ENCODE results near the gene HOMER1. TPM values are rescaled to one million over a fixed set of nuclear protein-coding genes. Genes with fewer than 3 reads are reported as not detected.

The HOMER1 gene
- total and polyA plus RNA-seq, 2 donors (not counting 1 experiment from before 2014, with no cell fraction given), result 3.9 to 6.8 TPM

DNA sequence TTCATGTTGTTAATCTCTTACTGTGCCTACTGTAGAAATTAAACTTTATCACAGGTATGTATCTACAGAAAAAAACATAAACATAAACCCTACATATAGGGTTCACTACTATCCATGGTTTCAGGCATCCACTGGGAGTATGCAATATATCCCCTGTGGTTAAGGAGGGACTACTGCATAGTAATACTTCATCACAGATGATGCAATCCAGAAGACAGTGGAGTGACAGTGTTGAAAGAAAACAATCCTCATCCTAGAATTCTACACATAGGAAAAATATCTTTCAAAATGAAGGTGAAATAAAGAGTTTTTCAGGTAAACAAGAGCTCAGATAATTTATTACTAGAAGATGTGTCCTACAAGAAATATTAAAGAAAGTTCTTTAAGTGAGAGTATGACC is 105.9 kb downstream of the HOMER1 start:
- H3K9me3 ChIP-seq (ENCODE audit: control insufficient read depth, insufficient read depth, low read depth, low read length), result no peaks in the 10 kb centered on the region
- no peaks in the 10 kb centered on the region for H3K36me3 ChIP-seq (ENCODE audit: control insufficient read depth, insufficient read depth, low read length)
- DNase-seq (ENCODE audit: low read depth in 2 of 2), result no peak
- no peak overlapping the region for H3K4me2 ChIP-seq (ENCODE audit: extremely low read depth, insufficient read depth, low read length)
- TF ChIP-seq, protein P1, sequence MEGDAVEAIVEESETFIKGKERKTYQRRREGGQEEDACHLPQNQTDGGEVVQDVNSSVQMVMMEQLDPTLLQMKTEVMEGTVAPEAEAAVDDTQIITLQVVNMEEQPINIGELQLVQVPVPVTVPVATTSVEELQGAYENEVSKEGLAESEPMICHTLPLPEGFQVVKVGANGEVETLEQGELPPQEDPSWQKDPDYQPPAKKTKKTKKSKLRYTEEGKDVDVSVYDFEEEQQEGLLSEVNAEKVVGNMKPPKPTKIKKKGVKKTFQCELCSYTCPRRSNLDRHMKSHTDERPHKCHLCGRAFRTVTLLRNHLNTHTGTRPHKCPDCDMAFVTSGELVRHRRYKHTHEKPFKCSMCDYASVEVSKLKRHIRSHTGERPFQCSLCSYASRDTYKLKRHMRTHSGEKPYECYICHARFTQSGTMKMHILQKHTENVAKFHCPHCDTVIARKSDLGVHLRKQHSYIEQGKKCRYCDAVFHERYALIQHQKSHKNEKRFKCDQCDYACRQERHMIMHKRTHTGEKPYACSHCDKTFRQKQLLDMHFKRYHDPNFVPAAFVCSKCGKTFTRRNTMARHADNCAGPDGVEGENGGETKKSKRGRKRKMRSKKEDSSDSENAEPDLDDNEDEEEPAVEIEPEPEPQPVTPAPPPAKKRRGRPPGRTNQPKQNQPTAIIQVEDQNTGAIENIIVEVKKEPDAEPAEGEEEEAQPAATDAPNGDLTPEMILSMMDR (conservative IDR thresholded peaks at IDR 0.05 in 1 of 2, IDR thresholded peaks at IDR 0.05 in 1 of 2; ENCODE audit: low read depth in 1 of 2, low read length in 2 of 2), result no peak
- TF ChIP-seq EZH2 (IDR thresholded peaks at IDR 0.05; ENCODE audit: low read length, missing control alignments), result no peak
- no peak overlapping the region for H2AFZ ChIP-seq (ENCODE audit: low read length)
- H3K4me3 ChIP-seq (replicated peaks in 1 of 4; ENCODE audit: control extremely low read depth in 1 of 4, insufficient read depth in 1 of 4, low read depth in 3 of 4, low read length in 4 of 4), result no peak overlapping the region
- H4K20me1 ChIP-seq (ENCODE audit: control insufficient read depth, extremely low read depth, insufficient read depth, low read length), result no peaks in the 10 kb centered on the region
- H3K9ac ChIP-seq (ENCODE audit: insufficient read depth, low read length), result no peak overlapping the region
- H3K79me2 ChIP-seq (ENCODE audit: control insufficient read depth, insufficient read depth, low read length), result no peaks in the 10 kb centered on the region
- H3K27ac ChIP-seq (ENCODE audit: insufficient read depth, low read length), result no peak overlapping the region
- H3K4me1 ChIP-seq (ENCODE audit: control insufficient read depth, extremely low read depth, insufficient read depth, low read length), result no peaks in the 10 kb centered on the region
- no peaks in the 10 kb centered on the region for H3K27me3 ChIP-seq (ENCODE audit: control insufficient read depth, insufficient read depth, low read length)

DNA sequence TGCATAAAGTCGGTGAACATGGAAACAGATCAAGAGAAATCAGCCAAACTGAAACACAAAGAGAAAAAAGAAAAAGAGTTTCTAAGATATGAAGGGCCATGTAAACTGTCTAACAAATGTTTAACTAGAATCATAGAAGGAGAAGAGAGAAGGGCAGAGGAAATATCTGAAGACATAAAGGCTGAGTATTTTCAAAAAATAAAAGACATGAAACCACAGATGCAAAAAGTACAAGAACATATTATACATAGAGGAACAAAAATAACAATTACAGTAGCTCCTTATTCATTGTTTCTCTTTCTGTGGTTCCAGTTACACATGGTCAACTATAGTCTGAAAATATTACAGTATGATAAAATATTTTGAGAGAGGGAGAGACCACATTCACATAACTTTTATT is 106.3 kb downstream of the HOMER1 start:
- no peaks in the 10 kb centered on the region for H4K20me1 ChIP-seq (ENCODE audit: control insufficient read depth, extremely low read depth, insufficient read depth, low read length)
- TF ChIP-seq, protein P1 (conservative IDR thresholded peaks at IDR 0.05 in 1 of 2, IDR thresholded peaks at IDR 0.05 in 1 of 2; ENCODE audit: low read depth in 1 of 2, low read length in 2 of 2), result no peak
- no peak for TF ChIP-seq EZH2 (IDR thresholded peaks at IDR 0.05; ENCODE audit: low read length, missing control alignments)
- H3K9me3 ChIP-seq (ENCODE audit: control insufficient read depth, insufficient read depth, low read depth, low read length), result no peaks in the 10 kb centered on the region
- no peak for DNase-seq (ENCODE audit: low read depth in 2 of 2)
- no peak overlapping the region for H3K9ac ChIP-seq (ENCODE audit: insufficient read depth, low read length)
- no peak overlapping the region for H3K4me2 ChIP-seq (ENCODE audit: extremely low read depth, insufficient read depth, low read length)
- no peak overlapping the region for H3K27ac ChIP-seq (ENCODE audit: insufficient read depth, low read length)
- no peak overlapping the region for H2AFZ ChIP-seq (ENCODE audit: low read length)
- no peaks in the 10 kb centered on the region for H3K79me2 ChIP-seq (ENCODE audit: control insufficient read depth, insufficient read depth, low read length)
- H3K4me3 ChIP-seq (replicated peaks in 1 of 4; ENCODE audit: control extremely low read depth in 1 of 4, insufficient read depth in 1 of 4, low read depth in 3 of 4, low read length in 4 of 4), result no peak overlapping the region
- no peaks in the 10 kb centered on the region for H3K36me3 ChIP-seq (ENCODE audit: control insufficient read depth, insufficient read depth, low read length)
- no peaks in the 10 kb centered on the region for H3K27me3 ChIP-seq (ENCODE audit: control insufficient read depth, insufficient read depth, low read length)
- no peaks in the 10 kb centered on the region for H3K4me1 ChIP-seq (ENCODE audit: control insufficient read depth, extremely low read depth, insufficient read depth, low read length)

DNA sequence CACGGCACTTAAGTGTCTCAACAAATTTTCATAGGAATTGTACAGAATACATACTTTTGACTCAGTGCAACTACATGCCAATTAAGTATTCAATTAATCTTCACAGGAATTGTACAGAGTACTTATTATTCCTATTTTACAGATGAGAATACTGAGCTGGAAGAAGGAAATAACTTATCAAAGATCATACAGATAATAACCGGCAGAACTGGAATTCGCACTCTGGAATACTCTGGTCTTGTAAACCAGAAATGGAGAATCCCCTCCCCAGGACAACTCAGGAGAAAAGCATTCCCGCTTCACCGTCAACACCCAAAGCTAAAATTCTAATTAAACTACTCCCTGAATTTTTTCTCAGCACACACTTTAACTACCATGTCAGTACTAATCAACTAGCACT is 112.7 kb downstream of the HOMER1 start:
- Histone ChIP-seq H3K9ac (ENCODE audit: insufficient read depth, low read length) (no peak overlapping the region), H3K36me3 (ENCODE audit: control insufficient read depth, insufficient read depth, low read length) (no peaks in the 10 kb centered on the region), H3K79me2 (ENCODE audit: control insufficient read depth, insufficient read depth, low read length) (no peaks in the 10 kb centered on the region), H2AFZ (ENCODE audit: low read length) (no peak overlapping the region), H3K9me3 (ENCODE audit: control insufficient read depth, insufficient read depth, low read depth, low read length) (no peaks in the 10 kb centered on the region), H3K27ac (ENCODE audit: insufficient read depth, low read length) (no peak overlapping the region), H4K20me1 (ENCODE audit: control insufficient read depth, extremely low read depth, insufficient read depth, low read length) (no peaks in the 10 kb centered on the region), H3K4me2 (ENCODE audit: extremely low read depth, insufficient read depth, low read length) (no peak overlapping the region), H3K27me3 (ENCODE audit: control insufficient read depth, insufficient read depth, low read length) (no peaks in the 10 kb centered on the region), H3K4me3 (replicated peaks in 1 of 4; ENCODE audit: control extremely low read depth in 1 of 4, insufficient read depth in 1 of 4, low read depth in 3 of 4, low read length in 4 of 4) (no peak overlapping the region), H3K4me1 (ENCODE audit: control insufficient read depth, extremely low read depth, insufficient read depth, low read length) (no peaks in the 10 kb centered on the region)
- no peak for DNase-seq (ENCODE audit: low read depth in 2 of 2)
- TF ChIP-seq, protein P1 (conservative IDR thresholded peaks at IDR 0.05 in 1 of 2, IDR thresholded peaks at IDR 0.05 in 1 of 2; ENCODE audit: low read depth in 1 of 2, low read length in 2 of 2), result no peak
- TF ChIP-seq EZH2 (IDR thresholded peaks at IDR 0.05; ENCODE audit: low read length, missing control alignments), result no peak
